DMS153 treated with DMSO at 0.1 percent for 48 hours (cell line): ENCODE data around the gene TMEM130.
A peak's percentile ranks its signal among the peaks of the same experiment; 100 is the strongest.
"Not testable (repeated sequence)": the region's sequence is repeated elsewhere in the genome, so short reads cannot be mapped to it uniquely, and the experiment has no call there.

ENCODE experiments used
- DNase-seq: peaks from one replicate; lab custom pipeline; 2025; ENCODE audit not compliant: unreplicated experiment; lab: John Stamatoyannopoulos, UW

TMEM130 gene

DNA sequence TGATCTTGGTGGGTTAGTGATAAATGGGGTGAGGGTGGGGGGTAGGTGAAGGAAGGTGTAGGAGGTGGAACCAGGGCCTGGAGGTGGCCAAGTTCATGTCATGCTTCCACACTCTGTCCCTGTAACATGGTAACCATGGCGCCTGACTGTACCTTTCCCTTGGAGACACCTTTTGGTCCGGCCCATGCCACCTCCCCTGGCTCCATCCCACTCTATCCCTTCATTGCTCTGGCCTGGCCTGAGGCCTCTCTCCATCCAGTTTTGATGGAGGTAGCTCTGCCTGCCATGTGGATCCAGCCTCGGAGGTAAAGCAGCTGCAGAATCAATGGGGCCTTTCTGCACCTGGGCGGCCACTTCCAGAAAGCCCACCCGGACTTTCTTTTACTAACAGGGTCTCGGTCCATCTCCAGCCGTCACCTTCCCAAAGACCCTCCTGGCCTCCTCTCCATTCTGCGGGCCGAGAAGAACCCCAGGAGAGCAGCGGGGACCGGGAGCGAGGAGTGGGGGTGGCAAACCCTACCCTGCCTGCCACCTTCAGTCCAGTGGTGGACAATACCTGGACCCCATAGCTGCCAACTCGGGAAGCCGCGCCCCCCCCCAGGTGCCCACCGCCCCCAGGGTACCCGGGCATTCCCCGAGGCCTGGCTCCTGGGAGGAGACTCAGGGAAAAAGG is 8.0 kb upstream of the TMEM130 start:
- DNase-seq: no peak

DNA sequence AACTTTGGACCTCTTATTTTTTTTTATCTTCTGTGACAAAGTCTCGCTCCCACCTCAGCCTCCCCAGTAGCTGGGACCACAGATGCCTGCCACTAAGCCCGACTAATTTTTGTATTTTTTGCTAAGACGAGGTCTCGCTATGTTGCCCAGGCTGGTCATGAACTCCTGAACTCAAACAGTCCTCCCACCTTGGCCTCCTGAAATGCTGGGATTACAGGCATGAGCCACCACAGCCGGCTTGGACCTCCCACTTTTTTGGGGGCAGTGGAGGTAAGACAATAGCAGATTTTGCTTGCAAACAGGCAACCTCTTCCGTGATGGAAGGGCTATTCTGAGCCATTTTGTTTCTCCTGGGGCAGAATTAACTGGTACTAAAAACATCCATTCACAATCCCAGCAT is 7.3 kb upstream of the TMEM130 start:
- DNase-seq: no peak

DNA sequence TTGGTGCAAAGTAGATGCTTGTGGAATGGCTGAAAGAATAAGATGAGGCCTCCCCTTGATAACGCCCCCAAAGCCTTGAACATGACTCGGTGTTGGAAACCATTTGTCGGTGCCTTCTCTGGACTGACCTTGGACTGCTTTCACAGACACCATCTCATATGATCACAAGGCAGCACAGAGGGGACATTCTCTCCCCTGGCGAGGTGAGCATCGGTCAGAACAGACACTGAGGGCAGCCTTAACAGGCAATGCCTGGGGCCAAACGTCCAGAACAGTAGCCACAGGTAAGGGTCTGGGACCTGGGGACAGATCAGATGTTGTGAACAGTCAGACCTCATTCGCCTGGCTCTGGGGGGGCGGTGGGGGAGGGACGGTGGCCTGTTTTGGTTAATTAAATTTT is 5.7 kb upstream of the TMEM130 start:
- DNase-seq: no peak

DNA sequence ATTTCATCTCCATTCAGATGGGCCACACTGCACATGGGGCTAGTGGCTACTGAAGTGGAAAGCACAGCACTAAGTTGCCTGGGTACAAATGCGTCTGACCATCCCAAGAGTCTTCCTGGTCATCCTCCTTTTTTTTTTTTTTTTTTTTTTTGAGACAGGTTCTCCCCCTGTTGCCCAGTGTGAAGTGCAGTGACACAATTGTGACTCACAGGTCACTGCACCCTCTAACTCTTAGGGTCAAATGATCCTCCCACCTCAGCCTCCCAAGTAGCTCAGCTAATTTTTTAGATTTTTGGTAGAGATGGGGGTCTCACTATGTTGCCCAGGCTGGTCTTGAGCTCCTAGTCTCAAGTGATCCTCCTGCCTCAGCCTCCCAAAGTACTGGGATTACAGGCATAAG is 5.1 kb upstream of the TMEM130 start:
- DNase-seq: no peak

DNA sequence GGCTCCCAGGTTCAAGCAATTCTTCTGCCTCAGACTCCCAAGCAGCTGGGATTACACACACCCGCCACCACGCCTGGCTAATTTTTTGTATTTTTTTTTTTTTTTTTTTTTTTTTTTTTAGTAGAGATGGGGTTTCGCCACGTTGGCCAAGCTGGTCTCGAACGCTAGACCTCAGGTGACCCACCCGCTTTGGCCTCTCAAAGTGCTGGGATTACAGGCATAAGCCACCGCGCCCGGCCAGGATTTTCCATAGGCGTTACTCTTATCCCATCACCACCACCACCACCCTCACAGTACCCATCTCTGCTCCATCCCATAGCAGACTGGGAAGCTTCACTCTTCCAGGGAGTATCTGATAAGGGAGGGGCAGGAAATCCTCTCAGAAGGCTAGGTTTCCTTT is 3.8 kb upstream of the TMEM130 start:
- DNase-seq: not testable (repeated sequence)

DNA sequence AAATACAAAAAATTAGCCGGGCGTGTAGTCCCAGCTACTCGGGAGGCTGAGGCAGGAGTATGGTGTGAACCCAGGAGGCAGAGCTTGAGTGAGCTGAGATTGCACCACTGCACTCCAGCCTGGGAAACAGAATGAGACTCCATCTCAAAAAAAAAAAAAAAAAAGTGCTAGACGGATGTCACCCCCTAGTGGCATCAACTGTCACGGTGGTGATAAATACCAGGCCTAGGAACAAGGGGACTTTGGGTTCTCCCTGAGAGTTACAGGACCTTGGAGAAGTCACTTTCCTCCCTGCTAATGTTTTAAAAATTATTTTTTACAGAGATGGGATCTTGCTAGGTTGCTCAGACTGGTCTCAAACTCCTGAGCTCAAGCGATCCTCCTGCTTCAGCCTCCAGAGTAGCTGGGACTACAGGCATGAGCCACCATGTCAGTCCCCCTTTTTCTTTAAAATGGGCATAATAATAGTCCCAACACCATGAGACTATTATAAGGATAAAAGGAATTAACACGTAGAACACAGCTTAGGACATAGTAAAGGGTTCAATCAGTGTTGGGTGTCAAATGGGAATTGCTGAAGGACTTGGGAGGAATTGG is 2.6 kb upstream of the TMEM130 start:
- DNase-seq: no peak

DNA sequence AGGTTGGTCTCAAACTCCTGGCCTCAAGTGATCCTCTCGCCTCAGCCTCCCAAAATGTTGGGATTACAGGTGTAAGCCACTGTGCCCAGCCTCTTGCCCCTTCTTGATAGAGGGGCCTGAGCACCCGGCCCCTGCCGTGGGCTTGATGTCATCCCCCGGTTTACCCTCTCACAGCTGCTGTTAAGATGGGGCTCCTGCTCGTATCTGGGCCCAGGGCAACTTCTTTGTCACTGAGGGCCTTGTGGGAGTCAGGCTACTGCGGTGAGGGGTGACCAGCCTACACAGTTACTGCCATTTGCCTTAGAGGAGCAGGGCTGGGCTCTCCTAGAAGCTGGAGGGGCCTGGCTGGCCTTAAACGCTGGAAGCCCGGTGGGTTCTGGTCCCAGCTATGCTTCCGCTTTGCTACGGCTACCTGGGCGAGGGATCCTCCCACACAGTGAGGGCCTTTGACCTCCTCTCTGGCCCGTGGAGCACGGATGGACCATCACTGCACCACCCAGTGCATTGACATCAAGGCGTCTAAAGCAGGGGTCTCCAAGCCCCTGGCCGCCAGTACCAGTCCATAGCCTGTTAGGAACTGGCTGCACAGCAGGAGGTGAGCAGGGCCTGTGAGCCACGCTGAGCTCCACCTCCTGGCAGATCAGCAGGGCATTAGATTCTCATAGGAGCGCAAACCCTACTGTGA is 1.1 kb upstream of the TMEM130 start:
- DNase-seq: no peak

DNA sequence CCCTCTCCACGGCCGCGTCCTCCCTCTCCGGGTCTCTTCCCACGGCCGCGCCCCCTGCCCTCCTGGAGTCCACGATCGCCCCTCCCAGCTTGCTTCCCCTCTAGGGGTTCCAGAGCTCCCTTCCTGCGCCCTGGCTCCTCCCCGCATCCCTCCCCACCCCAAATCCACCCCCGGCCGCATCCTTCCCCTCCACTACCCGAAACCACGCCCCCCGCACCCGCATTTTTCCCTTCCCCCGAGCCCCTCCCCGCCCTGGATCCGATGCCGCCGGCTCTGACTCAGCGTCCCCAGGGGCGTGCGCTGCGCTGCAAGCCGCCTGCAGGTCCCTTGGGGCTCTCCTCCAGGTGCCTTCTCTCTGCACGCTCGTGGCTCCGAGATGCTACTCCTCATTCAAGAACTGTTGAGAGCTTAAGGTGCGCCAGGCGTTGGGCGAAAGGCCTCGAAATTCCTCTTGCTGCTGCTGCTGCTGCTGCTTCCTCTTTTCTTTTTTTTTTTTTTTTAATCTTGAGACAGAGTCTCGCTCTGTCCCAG is 372 bp upstream of the TMEM130 start:
- DNase-seq: peak; percentile 21

DNA sequence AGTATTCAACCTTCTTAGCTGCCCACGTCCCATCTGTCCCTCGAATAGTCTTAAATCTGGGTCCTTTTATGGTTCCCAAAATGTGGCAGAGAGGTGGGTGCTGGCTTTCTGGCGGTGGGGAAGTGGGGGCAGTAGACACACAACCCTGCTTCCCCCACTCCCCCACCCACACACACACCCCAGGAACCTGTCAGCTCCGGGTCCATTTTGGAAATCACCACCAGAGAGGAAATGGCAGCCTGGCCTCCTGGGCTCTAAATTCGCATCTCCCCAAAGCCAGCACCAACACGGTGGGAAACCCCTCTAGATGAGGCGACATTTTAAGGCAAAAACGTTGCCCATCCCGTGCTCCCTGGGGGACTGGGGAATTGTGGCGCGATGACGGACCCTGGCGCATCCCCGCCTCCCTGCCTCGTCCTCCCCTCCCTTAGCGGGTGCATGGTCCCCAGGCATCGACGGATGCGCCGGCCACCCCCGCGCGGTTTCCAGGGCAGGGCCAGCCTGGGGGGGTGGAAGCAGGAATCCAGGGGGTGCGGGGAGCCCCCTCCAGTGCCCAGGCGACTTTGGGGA is 702 bp downstream of the TMEM130 start:
- no peak for DNase-seq

DNA sequence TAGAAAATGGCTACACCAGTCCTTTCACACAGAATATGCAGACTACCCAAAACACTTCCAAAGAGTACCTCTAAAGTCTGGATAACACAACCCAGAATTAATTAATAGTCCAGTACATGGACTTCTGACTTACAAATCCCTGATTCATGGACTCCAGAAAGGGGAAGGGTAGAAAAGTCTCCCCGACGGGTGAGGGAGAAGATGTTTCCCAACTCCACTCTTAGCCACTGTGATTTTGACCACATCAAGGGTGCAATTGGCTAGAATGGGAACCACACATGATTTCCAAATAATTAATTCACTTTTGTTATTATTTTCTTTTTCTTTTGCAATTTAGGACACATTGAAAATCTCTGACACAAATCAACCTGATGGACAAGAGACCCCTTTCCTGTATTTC is 1.4 kb downstream of the TMEM130 start:
- DNase-seq: no peak

DNA sequence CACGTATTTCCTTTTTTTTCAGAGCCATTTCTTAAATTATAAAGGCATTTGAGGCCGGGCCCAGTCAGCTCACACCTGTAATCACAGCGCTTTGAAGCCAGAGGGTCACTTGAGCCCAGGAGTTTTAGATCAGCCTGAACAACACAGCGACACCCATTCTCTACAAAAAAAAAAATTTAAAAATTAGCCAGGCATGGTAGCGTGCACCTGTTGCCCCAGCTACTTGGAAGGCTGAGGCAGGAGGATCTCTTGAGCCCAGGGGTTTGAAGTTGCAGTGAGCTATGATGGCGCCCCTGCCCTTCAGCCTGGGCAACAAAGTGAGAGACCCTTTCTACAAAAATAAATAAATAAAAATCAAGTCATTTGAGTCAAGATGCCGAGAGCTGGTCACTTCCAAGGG is 3.0 kb downstream of the TMEM130 start:
- DNase-seq: no peak

DNA sequence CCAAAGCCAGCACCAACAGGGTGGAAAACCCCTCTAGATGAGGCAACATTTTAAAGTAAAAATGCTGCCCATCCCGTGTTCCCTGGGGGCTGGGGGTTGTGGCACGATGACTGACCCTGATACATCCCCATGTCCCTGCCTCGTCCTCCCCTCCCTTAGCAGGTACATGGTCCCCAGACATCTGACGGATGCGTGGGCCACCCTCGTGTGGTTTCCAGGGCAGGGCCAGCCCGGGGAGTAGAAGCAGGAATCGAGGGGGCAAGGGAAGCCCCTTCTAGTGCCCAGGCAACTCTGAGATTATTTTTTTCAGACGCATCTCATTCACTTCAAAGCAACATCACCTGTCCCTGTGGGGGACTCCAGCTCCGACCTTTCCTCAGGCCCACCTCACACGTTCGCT is 3.5 kb downstream of the TMEM130 start:
- DNase-seq: no peak

DNA sequence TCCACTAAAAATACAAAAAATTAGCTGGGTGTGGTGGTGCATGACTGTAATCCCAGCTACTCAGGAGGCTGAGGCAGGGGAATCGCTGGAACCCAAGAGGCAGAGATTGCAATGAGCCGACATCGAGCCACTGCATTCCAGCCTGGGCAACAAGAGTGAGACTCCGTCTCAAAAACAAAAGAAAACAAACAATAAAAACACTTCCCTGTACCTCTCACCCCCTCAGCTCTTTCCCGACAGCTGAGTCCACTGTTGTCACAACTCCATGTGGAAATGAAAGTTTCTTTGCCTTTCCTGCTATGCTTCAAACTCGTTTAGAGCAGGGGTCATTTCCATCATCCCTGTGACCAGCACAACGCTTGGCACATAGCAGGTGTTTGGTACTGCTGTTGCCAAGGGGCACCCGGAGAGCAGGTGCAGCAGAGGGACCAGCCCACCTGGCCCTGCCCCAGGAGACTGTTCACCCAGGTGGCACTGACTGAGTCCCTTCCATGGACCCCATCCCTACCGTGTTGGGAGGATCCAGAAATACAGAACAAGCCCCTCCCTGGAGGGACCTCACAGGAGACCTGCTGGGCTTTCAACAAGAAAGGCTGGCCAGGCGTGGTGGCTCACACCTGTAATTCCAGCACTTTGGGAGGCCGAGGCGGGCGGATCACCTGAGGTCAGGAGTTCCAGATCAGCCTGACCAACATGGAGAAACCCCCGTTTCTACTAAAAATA is 4.9 kb downstream of the TMEM130 start:
- no peak for DNase-seq

DNA sequence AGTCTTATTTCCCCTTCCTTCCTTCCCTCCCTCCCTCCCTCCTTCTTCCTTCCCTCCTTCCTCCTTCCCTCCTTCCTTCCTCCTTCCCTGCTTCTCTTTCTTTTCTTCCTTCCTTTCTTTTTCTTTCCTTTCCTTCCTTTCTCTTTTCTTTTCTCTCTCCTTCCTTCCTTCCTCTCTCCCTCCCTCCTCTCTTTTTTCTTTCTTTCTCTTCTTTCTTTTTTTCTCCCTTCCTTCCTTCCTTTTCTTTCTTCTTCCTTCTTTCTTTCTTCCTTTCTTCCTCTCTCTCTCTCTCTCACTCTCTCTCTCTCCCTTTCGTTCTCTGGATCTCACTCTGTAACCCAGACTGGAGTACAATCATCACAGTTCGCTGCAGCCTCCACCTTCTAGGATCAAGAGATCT is 6.2 kb downstream of the TMEM130 start:
- DNase-seq: no peak

DNA sequence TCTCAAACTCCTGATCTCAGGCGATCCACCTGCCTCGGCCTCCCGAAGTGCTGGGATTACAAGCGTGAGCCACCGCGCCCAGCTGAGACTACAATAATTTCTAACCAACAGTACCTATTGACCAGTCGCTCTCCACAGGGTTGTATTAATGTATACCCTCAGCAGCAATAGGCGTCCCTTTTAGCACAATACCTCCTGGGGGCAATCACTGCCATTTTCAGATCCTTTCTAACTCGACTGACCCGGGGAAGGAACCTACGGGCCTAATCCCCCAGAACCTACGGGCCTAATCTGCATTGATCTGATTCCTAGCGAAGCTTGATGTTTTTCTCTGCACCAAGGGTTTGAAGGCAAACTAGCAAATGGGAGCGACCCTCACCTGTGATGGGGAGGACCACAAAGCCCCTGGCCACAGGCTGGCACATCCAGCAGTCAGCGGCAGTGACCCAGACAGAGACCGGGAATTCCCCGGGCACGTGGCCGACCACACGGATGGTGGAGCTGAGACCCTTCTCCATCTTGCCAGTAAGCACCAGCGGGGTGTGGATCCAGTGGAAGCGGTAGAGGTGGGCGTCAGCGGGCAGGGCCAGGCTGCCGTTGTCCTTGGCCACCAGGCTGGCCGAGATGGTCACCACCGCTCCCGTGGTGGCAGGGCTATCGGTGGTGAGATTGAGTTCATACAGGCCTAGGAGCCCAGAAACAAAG is 6.9 kb downstream of the TMEM130 start:
- no peak for DNase-seq

DNA sequence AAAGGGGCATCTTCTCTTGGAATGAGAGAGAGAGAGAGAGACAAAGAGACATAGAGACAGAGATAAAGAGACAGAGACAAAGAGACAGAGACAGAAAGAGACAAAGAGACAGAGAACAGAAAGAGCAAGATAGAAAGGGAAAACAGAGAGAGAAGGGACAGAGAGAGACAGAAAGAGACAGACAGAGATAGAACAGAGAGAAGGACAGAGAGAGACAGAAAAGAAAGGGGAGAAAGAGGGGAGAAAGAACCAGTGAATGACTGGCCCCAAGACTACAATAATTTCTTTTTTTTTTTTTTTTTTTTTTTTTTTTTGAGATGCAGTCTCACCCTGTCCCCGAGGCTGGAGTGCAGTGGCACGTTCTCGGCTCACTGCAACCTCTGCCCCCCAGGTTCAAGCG is 7.6 kb downstream of the TMEM130 start:
- no peak for DNase-seq

DNA sequence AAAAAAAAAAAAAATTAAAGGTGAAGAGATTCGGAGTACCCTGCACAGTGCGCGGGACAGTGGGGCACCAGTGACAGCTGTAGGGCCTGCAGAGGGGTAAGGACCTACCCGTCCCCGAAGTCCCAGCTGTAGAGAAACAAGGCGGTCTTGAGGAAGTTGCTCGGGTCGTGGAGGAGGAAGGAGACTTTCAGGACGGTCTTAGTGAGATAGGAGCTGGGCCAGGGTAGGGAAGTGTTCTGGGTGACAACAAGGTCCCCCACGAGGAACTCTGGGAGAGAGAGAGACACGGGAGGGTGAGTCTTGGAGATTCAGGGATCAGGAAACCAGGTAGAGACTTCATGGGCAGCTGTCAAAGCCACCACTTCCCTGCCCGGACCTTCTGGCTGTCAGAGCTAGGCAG is 9.7 kb downstream of the TMEM130 start:
- DNase-seq: no peak

DNA sequence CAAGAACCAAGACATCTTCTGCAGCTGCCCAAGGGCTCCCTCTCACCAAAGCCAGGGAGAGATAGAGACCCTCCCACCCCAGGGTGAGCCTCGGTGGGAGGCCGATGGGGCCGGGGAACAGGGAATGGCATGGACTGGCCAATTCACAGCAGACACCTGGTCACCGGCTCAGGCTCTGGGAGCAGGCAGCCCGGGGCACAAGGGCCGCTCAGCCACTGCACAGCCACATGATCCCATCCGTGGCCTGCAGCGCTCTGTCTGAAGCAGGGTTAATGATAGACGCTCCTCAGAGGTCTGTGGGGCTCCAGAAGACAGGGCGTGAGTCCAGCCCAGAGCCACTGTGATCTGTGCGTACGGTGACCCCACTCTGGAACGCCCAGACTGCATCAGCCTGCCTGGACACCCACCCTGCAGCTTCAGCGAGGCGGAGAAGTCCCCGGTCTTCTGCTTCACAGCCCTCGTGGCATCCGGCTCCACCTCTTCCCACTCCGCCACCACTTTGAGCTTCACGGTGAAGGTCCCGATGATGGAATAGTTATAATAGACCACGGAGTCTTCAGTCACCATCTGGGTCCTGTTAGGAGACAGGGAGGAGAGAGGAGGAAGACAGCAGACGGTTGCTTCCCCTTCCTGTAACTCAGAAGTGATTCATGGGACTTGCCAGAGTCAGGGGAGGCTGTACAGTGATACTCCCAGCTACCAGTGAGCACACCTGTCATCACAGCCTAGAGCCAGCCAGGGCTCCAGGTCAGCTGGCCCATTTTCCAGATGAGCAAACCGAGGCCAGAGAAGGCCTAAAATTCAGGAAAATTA is 14.0 kb downstream of the TMEM130 start:
- no peak for DNase-seq

DNA sequence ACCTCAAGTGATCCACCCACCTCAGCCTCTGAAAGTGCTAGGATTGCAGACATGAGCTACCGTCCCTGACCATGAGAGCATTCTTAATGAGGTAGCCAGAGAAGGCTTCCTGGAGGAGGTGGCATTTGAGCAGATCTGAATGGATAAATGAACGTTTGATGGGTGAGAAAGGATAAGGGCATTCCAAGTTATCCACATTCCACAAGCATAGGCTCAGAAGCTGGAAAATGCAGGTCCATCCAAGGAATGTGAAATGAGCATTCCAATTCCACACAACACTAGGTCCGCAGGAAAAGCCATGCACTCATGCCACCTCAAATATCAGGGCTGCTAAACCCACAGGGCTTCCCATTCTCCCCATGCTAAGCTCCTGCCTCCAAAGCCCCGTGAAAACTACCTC is 17.0 kb downstream of the TMEM130 start:
- DNase-seq: no peak

DNA sequence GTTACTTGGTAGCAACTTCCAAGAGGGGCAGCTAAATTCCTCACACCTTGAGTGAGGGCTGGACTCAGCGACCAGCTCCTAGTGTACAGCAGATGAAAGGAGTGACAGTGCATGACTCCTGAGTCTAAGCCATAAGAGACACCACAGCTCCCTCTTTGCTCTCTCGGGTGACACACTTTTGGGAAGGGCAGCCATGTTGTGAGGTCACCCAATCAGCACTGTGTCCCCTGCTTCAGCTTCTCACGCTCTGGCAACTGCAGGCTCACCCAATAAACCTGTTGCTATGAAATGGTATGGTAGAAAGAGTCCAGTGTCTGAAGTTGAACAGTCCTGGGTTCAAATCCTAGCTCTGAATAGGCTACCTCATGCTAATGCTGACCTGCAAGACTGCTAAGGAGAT is 20.9 kb downstream of the TMEM130 start:
- DNase-seq: no peak
